Measurements from ENCODE around the gene SPDYE4.

The SPDYE4 gene

GRCh38 chr17:8766731-8767130 lies 8.4 kb upstream of the SPDYE4 start:
- in situ Hi-C loops (cut with HindIII; ENCODE audit: low pct_unique_long_range_greater_than_20kb, low sequenced_read_pairs) = no loop called here
- no peak for DNase-seq (ENCODE audit: low read depth in 1 of 2, low spot score in 1 of 2)
- TF ChIP-seq JUND (IDR thresholded peaks at IDR 0.05; ENCODE audit: low read depth) = no peak

GRCh38 chr17:8762012-8762411 lies 3.7 kb upstream of the SPDYE4 start:
- in situ Hi-C loops (cut with HindIII; ENCODE audit: low pct_unique_long_range_greater_than_20kb, low sequenced_read_pairs) = no loop called here
- TF ChIP-seq JUND (IDR thresholded peaks at IDR 0.05; ENCODE audit: low read depth) = no peak
- DNase-seq (ENCODE audit: low read depth in 1 of 2, low spot score in 1 of 2) = no peak

GRCh38 chr17:8757189-8757588 lies 1.2 kb downstream of the SPDYE4 start:
- DNase-seq (ENCODE audit: low read depth in 1 of 2, low spot score in 1 of 2) = no peak
- in situ Hi-C loops (cut with HindIII; ENCODE audit: low pct_unique_long_range_greater_than_20kb, low sequenced_read_pairs) = no loop called here
- TF ChIP-seq JUND (IDR thresholded peaks at IDR 0.05; ENCODE audit: low read depth) = no peak

GRCh38 chr17:8755590-8756255 lies 2.6 kb downstream of the SPDYE4 start:
- no peak for TF ChIP-seq JUND (IDR thresholded peaks at IDR 0.05; ENCODE audit: low read depth)
- no peak for DNase-seq (ENCODE audit: low read depth in 1 of 2, low spot score in 1 of 2)
- in situ Hi-C loops (cut with HindIII; ENCODE audit: low pct_unique_long_range_greater_than_20kb, low sequenced_read_pairs) = no loop called here

GRCh38 chr17:8754890-8755289 lies 3.5 kb downstream of the SPDYE4 start:
- in situ Hi-C loops (cut with HindIII; ENCODE audit: low pct_unique_long_range_greater_than_20kb, low sequenced_read_pairs) = no loop called here

GRCh38 chr17:8753976-8754440 lies 4.3 kb downstream of the SPDYE4 start:
- in situ Hi-C loops (cut with HindIII; ENCODE audit: low pct_unique_long_range_greater_than_20kb, low sequenced_read_pairs) = no loop called here
- DNase-seq (ENCODE audit: low read depth in 1 of 2, low spot score in 1 of 2) = peak; percentile 20 to 61
- no peak for TF ChIP-seq JUND (IDR thresholded peaks at IDR 0.05; ENCODE audit: low read depth)

More at GRCh38 chr17:8754890-8755289, 3.5 kb downstream of the SPDYE4 start:
- no peak for DNase-seq (ENCODE audit: low read depth in 1 of 2, low spot score in 1 of 2)
- no peak for TF ChIP-seq JUND (IDR thresholded peaks at IDR 0.05; ENCODE audit: low read depth)

- DNase-seq (ENCODE audit: low read depth in 1 of 2, low spot score in 1 of 2) = no peak
- in situ Hi-C loops (cut with HindIII; ENCODE audit: low pct_unique_long_range_greater_than_20kb, low sequenced_read_pairs) = no loop called here
- TF ChIP-seq JUND (IDR thresholded peaks at IDR 0.05; ENCODE audit: low read depth) = no peak
Observed at GRCh38 chr17:8753136-8753975, 5.0 kb downstream of the SPDYE4 start.

- no peak for TF ChIP-seq JUND (IDR thresholded peaks at IDR 0.05; ENCODE audit: low read depth)
- no peak for DNase-seq (ENCODE audit: low read depth in 1 of 2, low spot score in 1 of 2)
- in situ Hi-C loops (cut with HindIII; ENCODE audit: low pct_unique_long_range_greater_than_20kb, low sequenced_read_pairs) = no loop called here
Observed at GRCh38 chr17:8749616-8750015, 8.7 kb downstream of the SPDYE4 start.

GRCh38 chr17:8747742-8748141 lies 10.6 kb downstream of the SPDYE4 start:
- TF ChIP-seq JUND (IDR thresholded peaks at IDR 0.05; ENCODE audit: low read depth) = no peak
- no peak for DNase-seq (ENCODE audit: low read depth in 1 of 2, low spot score in 1 of 2)
- in situ Hi-C loops (cut with HindIII; ENCODE audit: low pct_unique_long_range_greater_than_20kb, low sequenced_read_pairs) = no loop called here

GRCh38 chr17:8746501-8747236 lies 11.7 kb downstream of the SPDYE4 start:
- in situ Hi-C loops (cut with HindIII; ENCODE audit: low pct_unique_long_range_greater_than_20kb, low sequenced_read_pairs) = no loop called here
- no peak for TF ChIP-seq JUND (IDR thresholded peaks at IDR 0.05; ENCODE audit: low read depth)
- DNase-seq (ENCODE audit: low read depth in 1 of 2, low spot score in 1 of 2) = no peak

GRCh38 chr17:8745586-8746500 lies 12.5 kb downstream of the SPDYE4 start:
- in situ Hi-C loops (cut with HindIII; ENCODE audit: low pct_unique_long_range_greater_than_20kb, low sequenced_read_pairs) = no loop called here
- TF ChIP-seq JUND (IDR thresholded peaks at IDR 0.05; ENCODE audit: low read depth) = no peak

More at GRCh38 chr17:8745586-8746500, 12.5 kb downstream of the SPDYE4 start:
- peak; percentile 27 to 42 for DNase-seq (ENCODE audit: low read depth in 1 of 2, low spot score in 1 of 2)
